Measurements from ENCODE around the gene DUSP6.
"Not testable (repeated sequence)": the region's sequence is repeated elsewhere in the genome, so short reads cannot be mapped to it uniquely, and the experiment has no call there.

The DUSP6 gene

DNA sequence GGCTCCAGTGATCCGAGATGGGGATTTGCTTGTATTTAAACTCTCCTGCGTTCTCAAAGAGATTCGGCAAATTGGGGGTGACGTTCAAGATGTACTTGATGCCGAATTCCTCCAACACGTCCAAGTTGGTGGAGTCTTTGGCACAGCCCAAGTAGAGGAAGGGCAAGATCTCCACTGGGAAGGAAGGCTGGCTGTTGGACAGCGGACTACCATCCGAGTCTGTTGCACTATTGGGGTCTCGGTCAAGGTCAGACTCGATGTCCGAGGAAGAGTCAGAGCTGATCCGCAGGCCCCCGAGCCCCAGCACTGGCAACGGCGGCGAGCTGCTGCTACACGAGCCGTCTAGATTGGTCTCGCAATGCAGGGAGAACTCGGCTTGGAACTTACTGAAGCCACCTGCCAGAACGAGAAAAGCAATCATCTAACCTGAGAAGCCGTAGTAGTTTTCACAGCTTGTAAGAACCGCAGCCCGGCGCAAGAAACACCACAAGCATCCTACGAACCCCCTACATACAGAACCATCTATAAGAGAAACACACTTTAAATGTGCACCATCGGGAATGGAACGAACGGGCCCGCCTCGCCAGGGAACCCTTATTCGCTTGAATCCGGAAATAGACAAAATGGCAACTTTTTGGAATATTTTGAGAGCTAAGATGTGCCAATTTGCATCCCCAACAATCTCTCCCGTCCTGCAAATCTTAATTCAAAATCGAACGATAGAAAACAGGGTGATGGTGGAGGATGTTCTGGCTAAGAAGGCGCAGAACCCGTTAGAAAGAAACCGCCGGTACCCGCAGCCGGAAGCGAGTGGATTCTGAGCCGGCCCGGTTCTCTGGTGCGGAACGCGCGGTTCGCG, 1.4 kb downstream of the DUSP6 start:
- DNase-seq = peak; percentile 22

DNA sequence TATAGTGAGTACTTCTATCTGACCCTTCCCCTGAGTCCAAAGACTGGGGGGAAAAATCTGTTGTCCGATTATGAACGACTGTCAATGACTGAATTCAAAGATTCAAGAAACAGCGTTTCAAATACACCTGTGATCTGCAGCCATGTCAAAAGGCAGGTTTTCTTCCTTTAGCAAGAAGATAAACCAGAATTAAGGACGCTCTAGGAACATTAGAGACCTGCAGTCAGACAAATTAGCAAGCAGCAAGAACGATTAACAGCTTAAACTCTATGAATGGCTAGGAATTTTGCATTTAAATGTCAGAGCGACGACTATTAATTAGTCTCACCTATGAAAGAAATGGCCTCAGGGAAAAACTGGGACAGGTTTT, 2.1 kb downstream of the DUSP6 start:
- DNase-seq = no peak

DNA sequence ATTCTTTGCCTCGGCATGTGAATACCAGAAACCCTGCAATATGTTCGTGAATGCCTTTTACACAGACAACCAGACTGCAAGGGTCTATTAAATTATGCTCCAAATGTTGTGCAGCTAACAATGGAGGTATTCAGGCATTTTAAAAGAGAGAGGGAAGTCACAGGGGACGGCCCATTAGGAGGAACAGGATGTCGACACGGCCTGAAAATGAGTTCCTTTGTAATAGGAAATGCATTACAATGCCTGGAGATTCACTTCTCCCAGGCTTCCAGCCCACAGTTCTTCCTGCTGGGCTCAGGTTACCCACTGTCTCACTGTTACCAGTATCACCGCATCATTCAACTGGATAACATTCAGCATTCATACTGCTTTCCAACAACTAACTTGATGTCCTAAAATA, 2.5 kb downstream of the DUSP6 start:
- DNase-seq = peak; percentile 66

DNA sequence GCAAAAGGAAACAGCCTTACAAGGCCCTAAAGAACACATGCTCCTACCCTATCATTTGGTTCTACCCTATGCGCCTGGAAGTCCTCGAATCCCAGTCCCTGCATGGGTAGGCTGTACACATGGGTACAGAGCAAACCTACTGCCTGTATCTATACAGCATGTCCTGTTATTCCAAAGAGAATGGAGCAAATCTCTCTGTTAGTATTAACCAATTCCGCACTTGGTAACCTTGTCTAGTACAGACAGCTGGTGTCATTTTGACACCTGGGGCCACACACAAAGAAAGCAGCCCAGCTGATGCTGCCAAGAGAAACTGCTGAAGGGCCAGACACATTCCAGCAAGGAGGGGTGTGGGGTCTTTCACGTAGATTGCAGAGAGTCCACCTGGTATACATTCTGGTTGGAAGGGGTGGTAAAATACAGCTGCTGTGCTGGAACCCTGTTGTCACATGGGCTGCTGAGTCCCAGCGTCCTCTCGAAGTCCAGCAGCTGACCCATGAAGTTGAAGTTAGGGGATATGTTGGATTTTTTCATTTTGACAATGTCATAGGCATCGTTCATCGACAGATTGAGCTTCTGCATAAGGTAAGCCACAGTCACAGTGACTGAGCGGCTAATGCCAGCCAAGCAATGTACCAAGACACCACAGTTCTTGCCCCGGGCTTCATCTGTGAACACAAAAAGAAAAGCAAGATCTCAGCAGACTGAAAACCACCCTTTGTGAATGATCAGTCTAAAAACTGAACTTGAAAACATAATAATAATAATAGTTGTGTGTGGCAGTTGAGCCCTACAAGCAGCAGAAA, 3.2 kb downstream of the DUSP6 start:
- no peak for DNase-seq

DNA sequence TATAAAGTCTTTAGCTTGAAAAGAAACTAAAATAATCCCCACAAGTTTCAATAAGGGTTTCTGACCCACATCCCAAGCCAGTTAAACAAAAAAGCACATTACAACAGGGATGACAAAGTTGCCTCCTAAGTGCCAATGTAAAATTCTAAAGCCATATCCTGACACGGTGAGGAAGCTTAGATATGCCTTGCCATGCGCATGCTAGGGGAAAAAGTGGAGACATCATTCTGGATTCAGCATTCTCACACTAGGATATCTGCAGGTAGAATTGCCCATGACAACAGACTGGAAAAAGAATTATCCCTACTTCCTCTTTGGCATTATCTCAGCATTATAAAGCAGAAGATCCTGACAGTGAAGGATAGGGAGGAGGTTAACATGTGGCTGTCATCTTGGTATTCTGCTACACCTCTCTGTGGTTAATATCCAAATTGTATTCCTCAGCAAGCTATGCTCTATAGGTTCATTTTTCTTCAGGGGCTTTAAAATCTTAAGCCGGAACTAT, 4.9 kb downstream of the DUSP6 start:
- no peak for DNase-seq

DNA sequence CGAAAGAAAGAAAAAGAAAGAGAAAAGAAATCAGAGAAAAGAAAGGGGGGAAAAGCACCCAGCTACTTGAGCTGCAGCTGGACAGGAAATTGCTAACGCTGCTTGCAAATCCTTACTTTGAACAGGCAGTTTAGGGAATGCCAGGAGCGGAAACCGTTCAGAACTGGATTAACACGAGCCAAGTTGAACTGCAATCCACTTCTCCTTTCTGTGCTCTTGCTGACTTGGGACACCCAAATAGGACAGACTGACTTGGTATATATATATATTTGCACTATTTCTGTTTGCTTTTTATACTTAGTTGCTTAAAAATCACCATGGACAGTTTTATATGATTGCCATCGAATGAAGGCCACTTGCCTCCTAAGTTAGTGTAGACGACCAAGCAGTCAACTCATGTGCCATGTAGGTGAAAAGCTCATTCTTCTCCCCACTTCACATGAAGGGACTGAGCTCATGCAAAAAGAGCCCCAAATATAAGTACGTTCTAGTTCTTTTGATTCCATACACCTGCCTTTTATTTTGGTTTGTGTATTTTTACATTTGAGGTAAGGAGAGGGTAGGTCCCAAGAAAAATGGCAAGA, 5.5 kb downstream of the DUSP6 start:
- peak; percentile 40 for DNase-seq

DNA sequence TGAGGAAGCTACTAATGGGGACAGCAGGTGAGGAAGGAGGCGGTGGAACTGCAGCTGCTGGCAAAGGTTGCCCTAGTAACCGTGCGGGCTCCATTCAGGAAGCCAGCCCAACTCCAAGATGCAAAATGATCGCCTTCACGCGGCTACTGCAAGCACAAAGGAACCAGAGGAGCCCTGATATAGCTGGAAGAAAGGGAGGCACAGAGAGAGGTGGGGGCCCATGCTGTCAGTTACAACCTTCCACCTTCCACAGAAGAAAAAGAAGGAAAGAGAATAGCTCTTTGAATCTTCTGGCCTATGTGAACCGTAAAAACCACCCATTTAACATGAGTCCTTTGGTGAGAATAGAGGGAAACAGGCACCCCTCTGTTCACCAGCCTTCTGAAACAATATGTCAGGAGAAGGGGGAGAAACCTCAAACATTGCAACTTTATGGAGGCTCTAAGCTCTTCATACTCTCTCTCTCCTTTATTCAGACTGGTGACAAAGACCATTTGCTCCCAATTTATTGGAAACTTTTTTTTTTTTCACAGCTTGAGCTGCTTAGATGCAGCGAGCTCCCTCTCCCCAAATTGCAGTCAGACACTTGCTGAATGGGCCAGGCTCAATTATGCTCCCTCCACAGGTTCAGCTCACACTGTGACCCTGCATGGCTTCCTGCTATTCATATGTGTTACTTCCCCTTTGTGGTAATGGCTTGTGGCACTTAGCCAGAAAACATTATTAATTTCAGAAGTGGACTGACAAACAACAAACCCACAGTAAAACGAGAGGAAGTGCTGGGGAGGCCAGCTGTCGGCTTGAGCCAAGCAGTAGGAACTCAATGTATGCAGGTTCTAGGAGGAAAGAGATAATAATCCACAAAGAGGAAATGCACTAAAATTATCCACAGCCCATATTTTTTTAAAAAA, 6.2 kb downstream of the DUSP6 start:
- peak; percentile 59 for DNase-seq

DNA sequence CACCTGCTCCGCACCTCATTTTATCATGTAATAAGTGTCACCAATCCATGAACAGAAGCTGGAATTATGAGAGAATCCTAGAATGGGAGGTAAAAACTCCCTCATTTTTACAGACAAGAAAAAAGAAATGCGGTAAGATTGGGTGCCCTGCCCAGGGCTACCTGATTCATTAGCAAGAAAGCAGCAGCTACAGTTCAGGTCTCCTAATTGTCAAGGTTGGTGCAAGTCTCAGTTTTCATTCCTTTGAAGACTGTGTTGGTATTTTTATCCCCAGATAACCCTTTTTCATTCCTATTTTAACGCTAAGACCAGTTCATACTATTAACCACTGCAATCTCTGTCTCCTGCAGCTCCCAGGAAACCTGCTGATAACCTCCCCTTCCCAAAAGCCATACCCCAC, 6.9 kb downstream of the DUSP6 start:
- DNase-seq = no peak

DNA sequence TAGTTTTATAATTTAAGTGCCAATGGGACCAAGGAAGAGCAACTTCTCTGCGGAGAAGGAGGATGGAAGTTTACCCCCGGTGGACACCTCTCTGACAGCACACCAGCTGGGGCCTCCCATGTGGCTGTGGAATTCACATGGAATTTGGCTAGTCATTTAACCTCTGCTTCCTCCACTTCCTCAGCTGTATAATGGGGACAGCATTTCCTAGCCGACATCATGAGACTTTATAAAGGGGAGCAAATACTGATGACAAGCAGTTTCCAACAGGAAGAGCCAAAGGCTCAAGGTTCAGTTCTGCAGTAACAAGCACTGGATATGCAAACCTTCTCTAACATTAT, 7.5 kb downstream of the DUSP6 start:
- DNase-seq = no peak

DNA sequence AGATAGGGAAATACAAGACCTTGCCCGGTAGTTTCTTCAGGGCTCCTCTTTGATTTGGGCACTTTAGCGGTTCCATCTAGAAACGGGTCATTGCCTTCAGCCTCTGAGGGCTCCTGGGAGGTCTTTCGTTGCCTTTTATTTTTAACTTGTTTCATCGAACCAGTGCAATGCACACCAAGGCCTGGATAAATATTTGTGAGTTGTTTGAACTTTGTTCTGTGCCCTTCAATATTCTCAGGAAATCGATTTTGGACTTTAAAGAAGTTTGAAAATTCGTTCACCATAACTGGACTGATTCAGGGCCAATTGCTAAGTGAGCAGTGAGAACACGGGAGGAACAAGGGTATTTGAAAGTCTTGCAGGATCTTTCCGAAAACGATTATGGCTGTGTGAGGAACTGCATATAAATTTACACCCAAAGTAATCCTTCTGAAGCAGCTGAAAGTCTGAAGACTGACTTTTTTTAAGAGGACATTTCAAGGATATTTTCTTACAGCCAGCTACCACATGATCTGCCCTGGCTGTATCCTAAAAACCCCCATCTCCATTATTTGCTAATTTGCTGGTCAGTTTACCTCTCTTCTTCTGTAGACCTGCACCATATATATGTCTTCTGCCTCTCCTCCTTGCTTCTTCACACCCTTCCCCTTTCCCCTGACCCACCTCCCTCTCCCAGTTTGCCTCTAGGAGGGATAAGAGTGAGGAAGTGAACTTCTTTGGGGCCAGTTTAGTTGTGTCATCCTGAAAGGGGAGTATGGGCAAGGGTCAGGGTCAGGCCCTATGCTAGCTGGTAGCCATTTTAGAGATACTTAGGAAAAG, 8.0 kb downstream of the DUSP6 start:
- DNase-seq = no peak

DNA sequence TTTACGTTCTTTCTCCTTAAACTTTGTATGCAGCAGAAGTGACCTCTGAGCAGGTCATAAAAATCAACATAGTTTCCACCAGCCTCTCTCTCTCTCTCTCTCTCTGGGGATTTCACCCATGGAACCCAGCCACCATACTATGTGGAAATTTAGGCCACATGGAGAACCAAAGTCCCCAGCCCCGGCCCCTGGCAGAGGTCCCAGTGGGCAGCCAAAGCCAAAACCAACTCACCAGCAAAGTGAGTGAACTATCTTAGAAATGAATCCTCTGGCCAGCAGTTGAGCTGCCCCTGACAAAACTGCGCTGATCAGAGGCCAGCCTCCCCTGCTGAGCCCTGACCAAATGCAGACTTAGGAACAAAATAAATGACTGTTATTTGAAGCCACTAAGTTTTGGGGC, 9.2 kb downstream of the DUSP6 start:
- DNase-seq = no peak

DNA sequence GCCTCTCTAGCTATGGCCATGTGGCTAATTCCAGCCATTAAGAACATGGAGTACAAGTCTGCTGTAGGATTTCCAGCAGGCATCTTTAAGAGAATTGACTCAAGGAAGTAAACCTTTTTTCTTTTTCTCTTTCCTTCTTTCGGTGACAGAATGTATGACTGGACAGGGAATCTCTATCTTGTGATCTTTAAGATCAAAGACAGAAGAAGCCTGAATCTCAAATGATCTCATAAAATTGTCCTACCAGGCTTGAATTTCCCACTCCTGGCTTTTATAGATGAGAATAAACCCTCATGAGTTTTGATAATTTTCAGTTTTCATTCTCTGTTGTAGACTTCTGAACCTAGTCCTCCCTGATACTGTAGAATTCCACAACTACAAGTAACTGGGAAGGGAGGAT, 11.4 kb downstream of the DUSP6 start:
- no peak for DNase-seq

DNA sequence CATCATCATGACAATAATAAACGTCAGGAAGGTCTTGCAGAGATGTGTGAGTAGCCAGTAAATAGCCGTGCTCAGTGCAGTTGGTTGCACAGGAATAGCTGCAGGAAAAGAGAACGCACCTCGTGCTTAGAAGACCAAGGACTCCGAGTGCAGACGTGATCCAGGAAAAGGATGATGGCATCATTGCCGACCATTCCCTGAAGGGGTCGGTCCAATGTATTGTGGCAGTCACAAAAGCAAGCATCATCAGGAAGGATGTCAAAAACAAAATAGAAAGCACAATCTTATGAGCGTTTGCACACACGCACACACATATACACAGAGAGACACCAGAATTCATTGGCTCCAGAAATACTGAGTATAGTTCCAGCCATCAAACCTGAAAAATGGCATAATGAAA, 12.8 kb downstream of the DUSP6 start:
- no peak for DNase-seq

DNA sequence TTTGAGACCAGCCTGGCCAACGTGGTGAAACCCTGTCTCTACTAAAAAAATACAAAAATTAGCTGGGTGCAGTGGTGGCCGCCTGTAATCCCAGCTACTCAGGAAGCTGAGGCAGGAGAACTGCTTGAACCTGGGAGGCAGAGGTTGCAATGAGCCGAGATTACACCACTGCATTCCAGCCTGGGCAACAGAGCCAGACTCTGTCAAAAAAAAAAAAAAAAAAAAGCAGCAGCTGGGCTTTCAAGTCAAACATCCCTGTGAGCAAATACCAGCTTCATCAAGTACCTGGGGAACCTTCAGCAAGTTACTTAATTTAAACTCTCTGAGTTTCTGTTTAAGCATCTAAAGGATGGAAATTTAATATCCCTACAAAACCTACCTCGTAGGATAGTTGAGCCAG, 15.2 kb downstream of the DUSP6 start:
- not testable (repeated sequence) for DNase-seq

DNA sequence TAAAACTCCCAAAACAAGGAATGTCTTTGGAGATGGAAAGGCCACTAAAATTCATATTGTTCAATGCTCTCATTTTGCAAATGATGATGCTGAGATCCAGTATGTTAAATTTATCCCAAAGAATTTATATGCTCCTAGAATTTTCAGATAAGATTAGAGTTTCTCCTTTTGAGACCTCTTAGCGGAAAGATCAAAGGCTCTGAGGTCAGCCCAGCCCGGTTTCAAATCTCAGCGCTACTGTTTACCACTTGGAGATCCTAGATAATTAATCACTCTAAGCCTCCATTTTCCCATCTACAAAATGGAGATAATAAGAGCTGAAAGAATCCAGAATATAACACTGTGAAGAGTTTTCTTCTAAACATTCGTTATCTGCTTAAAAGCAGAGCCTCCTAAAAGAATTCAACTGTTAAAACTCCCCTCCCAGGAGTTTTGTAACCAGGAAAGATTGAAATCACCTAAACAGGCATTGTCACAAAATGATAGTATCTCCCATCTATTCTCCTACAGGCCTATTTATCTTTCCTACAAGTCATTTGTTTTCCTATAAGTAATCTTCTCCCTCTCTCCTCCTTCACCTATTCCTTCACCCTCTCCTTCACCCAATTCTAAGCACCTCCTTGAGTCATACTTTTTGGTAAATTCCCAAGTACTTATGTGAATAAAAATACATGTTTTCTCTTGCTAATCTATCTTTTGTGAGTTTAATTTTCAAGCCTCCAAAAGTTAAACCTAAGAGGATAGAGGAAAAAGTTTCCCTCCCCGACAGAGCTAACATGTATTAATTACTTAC, 16.7 kb downstream of the DUSP6 start:
- DNase-seq = no peak

DNA sequence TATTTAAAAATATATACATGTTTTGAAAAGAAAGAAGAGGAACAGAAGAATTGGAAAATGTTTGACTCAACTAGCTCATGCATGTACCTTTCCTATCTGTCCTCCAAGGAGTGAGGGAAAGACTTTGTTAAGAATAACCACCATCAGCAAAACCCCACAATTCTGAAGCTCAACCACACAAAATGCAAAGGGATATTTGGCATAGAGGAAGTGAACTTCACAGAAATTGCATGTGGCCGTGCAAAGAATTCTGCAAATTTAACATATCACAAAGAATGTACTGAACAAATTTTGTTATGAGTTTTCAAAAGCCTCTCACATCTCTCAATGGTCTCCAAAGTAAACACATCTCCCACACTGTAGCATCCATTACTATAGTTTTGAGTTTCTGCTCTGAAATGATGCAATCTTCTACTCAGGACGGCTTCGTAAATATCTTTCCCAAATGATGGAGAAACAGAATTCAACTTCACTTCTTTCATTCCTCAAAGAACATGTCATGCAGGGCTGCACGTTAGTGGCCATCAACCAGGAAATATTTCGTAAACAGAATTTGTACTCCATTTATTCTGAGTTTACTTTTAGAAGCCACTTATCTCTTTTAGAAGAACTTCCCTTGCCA, 17.6 kb downstream of the DUSP6 start:
- DNase-seq = no peak

DNA sequence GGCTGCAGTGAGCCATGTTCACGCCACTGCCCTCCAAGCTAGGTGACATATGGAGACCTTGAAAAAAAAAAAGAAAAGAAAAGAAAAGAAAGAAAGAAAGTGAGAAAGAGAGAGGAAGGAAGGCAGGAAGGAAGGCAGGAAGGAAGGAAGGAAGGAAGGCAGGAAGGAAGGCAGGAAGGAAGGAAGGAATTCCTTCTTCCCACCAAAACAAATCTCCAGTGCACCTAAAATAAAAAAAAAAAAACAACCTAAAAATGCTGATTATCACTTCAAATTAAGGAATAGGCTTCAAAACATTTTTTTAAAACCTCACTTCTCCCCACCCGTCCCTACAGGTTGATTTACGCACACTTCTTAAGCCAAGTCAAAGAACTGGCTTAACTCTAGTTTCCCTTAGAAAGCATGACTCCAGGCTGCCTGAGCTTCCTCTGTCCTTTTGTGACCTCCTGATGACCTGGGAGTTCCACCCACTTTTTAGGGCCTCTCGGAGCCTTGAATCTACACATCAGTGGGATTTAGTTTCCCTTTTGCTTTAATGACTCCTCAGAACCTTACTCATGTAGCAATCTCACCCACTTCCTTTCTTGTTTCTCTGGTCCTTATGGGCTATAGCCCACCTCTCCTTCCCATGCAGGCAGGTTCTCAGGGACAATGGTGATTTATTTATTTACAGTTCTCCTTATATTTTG, 18.6 kb downstream of the DUSP6 start:
- DNase-seq = no peak

DNA sequence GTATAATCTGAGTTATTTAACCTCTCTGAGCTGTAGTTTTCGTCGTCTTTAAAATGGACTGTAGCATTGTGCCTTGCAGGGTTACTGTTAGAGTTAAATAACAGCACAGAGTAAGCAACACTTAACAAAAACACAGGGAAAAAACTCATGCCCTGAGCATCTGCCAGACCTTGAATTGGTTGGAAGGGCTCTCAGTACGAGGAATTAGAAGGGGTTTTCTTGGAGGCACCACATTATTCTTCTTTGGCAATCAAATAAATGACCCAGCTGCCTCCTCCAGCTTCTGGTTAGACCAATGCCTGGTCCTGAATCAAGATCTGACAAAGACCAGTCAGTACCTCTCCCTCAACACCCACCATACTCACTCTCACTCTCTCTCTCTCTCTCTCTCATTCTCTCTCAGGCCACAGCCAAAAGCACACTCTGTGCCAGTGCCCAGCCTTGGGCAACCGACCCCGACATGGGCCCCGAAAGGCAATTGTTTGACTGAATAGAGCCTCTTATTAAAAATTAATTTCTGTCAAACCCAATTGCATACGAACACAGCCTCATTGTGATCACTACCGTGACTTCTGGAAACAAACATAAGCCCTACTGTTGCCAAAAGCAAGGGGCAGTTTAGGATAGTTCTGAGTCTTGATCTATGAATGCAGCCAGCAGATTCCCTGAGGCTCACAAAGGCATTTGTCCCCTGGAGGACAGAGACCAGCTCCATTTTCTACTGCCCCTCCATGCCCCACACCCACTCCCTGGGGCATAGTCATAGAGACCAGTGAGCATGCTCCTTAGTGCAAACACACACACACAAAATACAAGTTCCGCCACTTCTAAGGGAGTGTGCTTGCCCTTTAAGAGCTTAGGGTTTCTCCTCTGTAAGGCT, 23.9 kb downstream of the DUSP6 start:
- no peak for DNase-seq

Measured in EL (cell line).